HepG2 (cell line): Measurements from ENCODE around the gene OR2V2. TPM values are rescaled to one million over a fixed set of nuclear protein-coding genes. Genes with fewer than 3 reads are reported as not detected.

Experiments used
- ATAC-seq: fragments of 200-7000 bp; cut with Tn5 transposase; 3 replicates; pipeline ENCODE4 v1.9.1; 2020; ENCODE audit warnings: mild to moderate bottlenecking, moderate library complexity
- BruUV-seq: library from RNA; stranded (reverse); fragments of 400-500 nt; replicated peaks from 2 replicates; lab custom pipeline; 2021; lab: Mats Ljungman, UMichigan
- CTCF ChIA-PET: fragments of 300-600 bp; formaldehyde crosslinking; extraction: SDS; loops from one replicate; lab custom pipeline; 2021; ENCODE audit warnings: low total read pairs, inconsistent platforms, low intra/inter-chr PET ratio; lab: Yijun Ruan, JAX
- POLR2A ChIA-PET: fragments of 350-600 bp; sonication (Branson Sonifier 250); formaldehyde crosslinking; loops from one replicate; lab custom pipeline; 2020; ENCODE audit warnings: antibody characterized with exemption, inconsistent platforms; lab: Yijun Ruan, JAX
- DNase-seq: peaks from one replicate; pipeline ENCODE4 v3.0.0-alpha.2; 2015; ENCODE audit warnings: low spot score
- FAIRE-seq: peaks from 3 replicates; lab custom pipeline; 2011; peaks lifted over from hg19 to GRCh38; lab: Jason Lieb, UNC
- H2AFZ ChIP-seq: one replicate; pipeline ENCODE4 v1.6.1; 2011; ENCODE audit warnings: low read length, inconsistent platforms
- H3K27ac ChIP-seq: fragments of 300-600 bp; 3 replicates; pipeline ENCODE4 v1.8.0; 2011; ENCODE audit warnings: mixed run types, mild to moderate bottlenecking, mixed read lengths, low read length, inconsistent platforms; ENCODE audit not compliant: insufficient read depth; ENCODE audit errors: extremely low read length
- H3K27me3 ChIP-seq, 2 experiments: fragments of 200-600 bp in 1 of 2; 2 replicates in 1 of 2; 3 replicates in 1 of 2; pipeline versions ENCODE4 v1.6.0 to v1.8.0; 2011; ENCODE audit warnings: low read length in 2 of 2, mild to moderate bottlenecking in 2 of 2, moderate library complexity in 2 of 2, inconsistent platforms in 1 of 2; ENCODE audit not compliant: insufficient read depth in 2 of 2, control insufficient read depth in 1 of 2
- H3K36me3 ChIP-seq, 2 experiments: fragments of 200-600 bp in 1 of 2; replicated peaks in 1 of 2; 2 replicates in 1 of 2; 3 replicates in 1 of 2; pipeline versions ENCODE4 v1.5.1 to v1.8.0; 2011; ENCODE audit warnings: low read length in 2 of 2, inconsistent platforms in 1 of 2; ENCODE audit not compliant: insufficient read depth in 2 of 2, control insufficient read depth in 1 of 2
- H3K4me1 ChIP-seq: 2 replicates; pipeline ENCODE4 v1.5.1; 2012; ENCODE audit warnings: low read length, inconsistent platforms; ENCODE audit not compliant: insufficient read depth
- H3K4me2 ChIP-seq: 2 replicates; pipeline ENCODE4 v1.6.0; 2011; ENCODE audit warnings: low read depth, low read length, inconsistent platforms
- H3K4me3 ChIP-seq, 3 experiments: fragments of 200-600 bp in 1 of 3; sonication (generic), shearing (Covaris generic) in 1 of 3; replicated peaks in 1 of 3; 2 replicates each; pipeline ENCODE4 v1.5.1; 2011 to 2016; ENCODE audit warnings: low read length in 3 of 3, inconsistent platforms in 2 of 3, low read depth in 2 of 3, mild to moderate bottlenecking in 2 of 3, control low read depth in 1 of 3, mixed read lengths in 1 of 3; ENCODE audit not compliant: insufficient read depth in 1 of 3
- H3K79me2 ChIP-seq: one replicate; pipeline ENCODE4 v1.6.1; 2011; ENCODE audit warnings: low read length, inconsistent platforms; ENCODE audit not compliant: insufficient read depth
- H3K9ac ChIP-seq: 2 replicates; pipeline ENCODE4 v1.6.0; 2011; ENCODE audit warnings: mild to moderate bottlenecking, low read depth, low read length, inconsistent platforms; ENCODE audit not compliant: insufficient read depth
- H3K9me3 ChIP-seq: 2 replicates; pipeline ENCODE4 v1.5.1; 2012; ENCODE audit warnings: mild to moderate bottlenecking, low read length
- H4K20me1 ChIP-seq: 2 replicates; pipeline ENCODE4 v1.6.0; 2011; ENCODE audit warnings: inconsistent platforms, mild to moderate bottlenecking, low read length, moderate library complexity; ENCODE audit not compliant: insufficient read depth
- BRCA1 ChIP-seq: sonication (generic); formaldehyde crosslinking; IDR thresholded peaks from 2 replicates; pipeline ENCODE4 v1.4.0; 2020; ENCODE audit warnings: missing genetic modification reagents
- GPN1 ChIP-seq: sonication (generic); formaldehyde crosslinking; IDR thresholded peaks from 2 replicates; pipeline ENCODE4 v1.5.1; 2020; ENCODE audit warnings: missing genetic modification reagents, borderline replicate concordance
- THAP8 ChIP-seq: sonication (generic); formaldehyde crosslinking; IDR thresholded peaks from 2 replicates; pipeline ENCODE4 v1.5.1; 2020; ENCODE audit warnings: missing genetic modification reagents, mild to moderate bottlenecking, borderline replicate concordance
- THRA ChIP-seq: sonication (generic); formaldehyde crosslinking; IDR thresholded peaks from 2 replicates; pipeline ENCODE4 v1.4.0; 2020; ENCODE audit warnings: missing genetic modification reagents, borderline replicate concordance
- ZBTB20 ChIP-seq: sonication (generic); formaldehyde crosslinking; IDR thresholded peaks from 2 replicates; pipeline ENCODE4 v1.8.1; 2023; ENCODE audit warnings: missing genetic modification reagents, low read depth, mild to moderate bottlenecking, borderline replicate concordance
- ZNF225 ChIP-seq: sonication (generic); formaldehyde crosslinking; IDR thresholded peaks from 2 replicates; pipeline ENCODE4 v1.4.0; 2020; ENCODE audit warnings: mild to moderate bottlenecking, missing genetic modification reagents
- ZNF24 ChIP-seq: fragments of 450-650 bp; IDR thresholded peaks from 2 replicates; pipeline ENCODE4 v1.6.1; 2017; ENCODE audit warnings: antibody characterized with exemption, mild to moderate bottlenecking
- ZNF282 ChIP-seq: fragments of 450-650 bp; IDR thresholded peaks from 2 replicates; pipeline ENCODE4 v1.6.1; 2018; ENCODE audit not compliant: partially characterized antibody
- ZNF33A ChIP-seq: sonication (generic); formaldehyde crosslinking; IDR thresholded peaks from 2 replicates; pipeline ENCODE4 v1.5.1; 2020; ENCODE audit warnings: missing genetic modification reagents, mild to moderate bottlenecking, moderate library complexity, borderline replicate concordance
- ZNF546 ChIP-seq: sonication (generic); formaldehyde crosslinking; conservative IDR thresholded peaks from 2 replicates; pipeline ENCODE4 v1.8.1; 2023; ENCODE audit warnings: mild to moderate bottlenecking, missing genetic modification reagents
- ZNF687 ChIP-seq: sonication (generic); formaldehyde crosslinking; IDR thresholded peaks from 2 replicates; pipeline ENCODE4 v1.5.1; 2020; ENCODE audit warnings: mild to moderate bottlenecking, missing genetic modification reagents, moderate library complexity
- ZNF850 ChIP-seq: sonication (generic); formaldehyde crosslinking; conservative IDR thresholded peaks from 2 replicates; pipeline ENCODE4 v1.9.0; 2021; ENCODE audit warnings: mild to moderate bottlenecking, missing genetic modification reagents
- WGBS: methylation state at CpG from one replicate; pipeline ENCODE4 v1.1.6; 2017; ENCODE audit warnings: low lambda C conversion rate; 5-methylcytosine and 5-hydroxymethylcytosine counted together
- in situ Hi-C: cut with HindIII; loops from 2 replicates; pipeline ENCODE4 v1.10.0; 2017; ENCODE audit warnings: low pct_unique_long_range_greater_than_20kb; ENCODE audit not compliant: extremely low pct_ligation_motif_present
- intact Hi-C: fragments of 100-400 bp; cut with micrococcal nuclease; formaldehyde crosslinking; loops from one replicate; pipeline ENCODE4 v1.10.0; 2022; ENCODE audit not compliant: unreplicated experiment
- polyA plus RNA-seq, 8 experiments: library from polyadenylated mRNA; depleted of rRNA in 3 of 8; stranded (reverse) in 7 of 8; unstranded in 1 of 8; fragments of >200 nt; fragmentation: Illumina TruSeq in 4 of 8; extraction: Trizol in 4 of 8; gene quantifications; 2 replicates each; pipeline versions ENCODE4 v1.2.1 to v1.2.3, GENCODE V29; 2011 to 2016; ENCODE audit warnings: low read depth in 4 of 8, missing spikeins in 1 of 8, mixed read lengths in 1 of 8; ENCODE audit not compliant: insufficient read depth in 1 of 8
- total RNA-seq, 5 experiments: library from RNA; depleted of rRNA; stranded (reverse); fragments of >200 nt; fragmentation: Illumina TruSeq; extraction: Trizol; gene quantifications; 2 replicates each; pipeline ENCODE4 v1.2.3, GENCODE V29; 2016; ENCODE audit warnings: low read depth in 1 of 5

Gene OR2V2
- total and polyA plus RNA-seq, 2 of the 13 experiments (the other 11 are each of a cell fraction or from before 2014, with no cell fraction given): not detected

GRCh38 chr5:181204826-181205760 is 57.7 kb downstream of the OR2V2 start, which contains the start of gene TRIM7 (continued):
- TF ChIP-seq THAP8 (CRISPR knock-in tag) (no peak), ZBTB20 (CRISPR knock-in tag) (no peak)

- CTCF ChIA-PET: no interaction called here
- Histone ChIP-seq H3K9me3 (no peaks in the 10 kb centered on the region), H3K4me1 (peaks cover 38% of the 10 kb centered on the region), H3K9ac (peak overlapping the region; percentile 3; the same call in 1 of the 2 replicates), H3K4me3 (peak overlapping the region; percentile 56 to 82 (median 67)), H3K27me3 (peaks cover 4 to 48% of the 10 kb centered on the region in 2 experiments; a peak in 4 of 5 replicates), H4K20me1 (no peaks in the 10 kb centered on the region), H2AFZ (no peak overlapping the region), H3K79me2 (no peaks in the 10 kb centered on the region), H3K27ac (no peak overlapping the region), H3K4me2 (peak overlapping the region; percentile 97), H3K36me3 (no peaks in the 10 kb centered on the region)
- POLR2A ChIA-PET: interaction anchor here (0.6 to 7.4 kb wide), 8 partner anchors 9 to 346 kb away, joined by 3 to 104 read pairs (median 18); partner anchors contain the start of genes RACK1 and TRIM41
- WGBS: 3% methylated on average over 37 of the region's 37 CpGs
- FAIRE-seq (no peak), DNase-seq (no peak), ATAC-seq (peak; percentile 19)
- BruUV-seq: no TSS peak
- in situ Hi-C loops: no loop called here
- intact Hi-C loops: loop anchor here (1.0 kb wide), 1 partner anchor 12 kb away; no protein-coding TSS in a partner anchor
- TF ChIP-seq ZNF225 (CRISPR knock-in tag) (peak; percentile 76; the same call in 1 of the 2 replicates), ZNF546 (no peak), BRCA1 (CRISPR knock-in tag) (peak; percentile 14; the same call in 1 of the 2 replicates), ZNF282 (no peak), GPN1 (no peak), ZNF687 (CRISPR knock-in tag) (0 out of 2 replicates have a peak, but pooled peaks have one; percentile 43), THRA (peak; percentile 22; the same call in 1 of the 2 replicates), ZNF850 (no peak), ZNF33A (CRISPR knock-in tag) (no peak), ZNF24 (no peak)
Observed at GRCh38 chr5:181205761-181206649, 58.6 kb downstream of the OR2V2 start.
